Right lobe of liver (tissue), 6 donors: Measurements from ENCODE around the gene PCLAF. TPM values are rescaled to one million over a fixed set of nuclear protein-coding genes. Genes with fewer than 3 reads are reported as not detected.
"Not testable (repeated sequence)": the region's sequence is repeated elsewhere in the genome, so short reads cannot be mapped to it uniquely, and the experiment has no call there.

ENCODE experiments used
- ATAC-seq, 4 donors: fragments of 200-7000 bp; cut with Tn5 transposase; one replicate each; pipeline ENCODE4 v1.9.1; 2020; ENCODE audit warnings: mild to moderate bottlenecking in 4 of 4, moderate library complexity in 4 of 4
- DNase-seq, 3 donors: peaks; one replicate each; pipeline ENCODE4 v3.0.0-alpha.2; 2020
- H3K27ac ChIP-seq, 3 donors: fragments of 200-600 bp; one replicate each; pipeline ENCODE4 v1.8.0; 2022
- H3K27me3 ChIP-seq, 2 donors: fragments of 200-600 bp; one replicate each; pipeline ENCODE4 v1.8.0; 2022
- H3K36me3 ChIP-seq, 4 donors: fragments of 200-600 bp; sonication (generic) in 1 of 4; one replicate each; pipeline versions ENCODE4 v1.5.1 to v1.8.0; 2017 to 2022; ENCODE audit warnings: control low read depth in 1 of 4
- H3K4me1 ChIP-seq, 4 donors: fragments of 200-600 bp; sonication (generic) in 1 of 4; one replicate each; pipeline versions ENCODE4 v1.5.1 to v1.8.0; 2017 to 2022; ENCODE audit warnings: control low read depth in 1 of 4
- H3K4me3 ChIP-seq, 3 donors: fragments of 200-600 bp; one replicate each; pipeline ENCODE4 v1.8.0; 2022
- H3K9me3 ChIP-seq, 4 donors: fragments of 200-600 bp; sonication (generic) in 1 of 4; one replicate each; pipeline versions ENCODE4 v1.5.1 to v1.8.0; 2017 to 2022; ENCODE audit warnings: control low read depth in 1 of 4
- CTCF ChIP-seq, 4 donors: fragments of 200-600 bp in 3 of 4; fragments of 450-650 bp in 1 of 4; IDR thresholded peaks; one replicate each; pipeline versions ENCODE4 v1.5.1 to v1.8.0; 2016 to 2022; ENCODE audit warnings: antibody characterized with exemption in 4 of 4, mild to moderate bottlenecking in 2 of 4
- POLR2A ChIP-seq: fragments of 450-650 bp; IDR thresholded peaks from one replicate; pipeline ENCODE4 v1.6.1; 2017; ENCODE audit warnings: antibody characterized with exemption, mild to moderate bottlenecking
- WGBS: methylation state at CpG from one replicate; pipeline ENCODE4 v1.1.6; 2018; ENCODE audit warnings: low coverage, low lambda C conversion rate; ENCODE audit not compliant: insufficient coverage; ENCODE audit errors: missing lambda C conversion rate; 5-methylcytosine and 5-hydroxymethylcytosine counted together
- intact Hi-C, 2 donors: fragments of 100-400 bp; cut with DNase I; formaldehyde crosslinking; loops; one replicate each; pipeline versions ENCODE4 v1.11.2 to v1.14.1; 2022
- total RNA-seq, 6 experiments: library from RNA; depleted of rRNA in 2 of 6; stranded (reverse); fragments of >200 nt in 2 of 6; fragmentation: NEBNext Ultra II Directional in 3 of 6; extraction: Animal tissue kit (Norgen Biotek cat#: 25700) in 3 of 6; gene quantifications; one replicate each; pipeline versions ENCODE4 v1.1.0 to v1.2.4, GENCODE V29; 2016 to 2023
- donor health status: DM: no; HTN: yes; CAD: no.
- donor health status: DM: no; HTN: no; CAD: no.
- donor health status: DM: no; HTN: no; CAD: no.
- donor health status: DM: no; HTN: yes; CAD: no.
- donor health status: DM: no; HTN: yes; CAD: no.

The PCLAF gene
- total RNA-seq, 6 experiments from 2014 or later = 0.60 to 5.6 (median 2.1) TPM

DNA sequence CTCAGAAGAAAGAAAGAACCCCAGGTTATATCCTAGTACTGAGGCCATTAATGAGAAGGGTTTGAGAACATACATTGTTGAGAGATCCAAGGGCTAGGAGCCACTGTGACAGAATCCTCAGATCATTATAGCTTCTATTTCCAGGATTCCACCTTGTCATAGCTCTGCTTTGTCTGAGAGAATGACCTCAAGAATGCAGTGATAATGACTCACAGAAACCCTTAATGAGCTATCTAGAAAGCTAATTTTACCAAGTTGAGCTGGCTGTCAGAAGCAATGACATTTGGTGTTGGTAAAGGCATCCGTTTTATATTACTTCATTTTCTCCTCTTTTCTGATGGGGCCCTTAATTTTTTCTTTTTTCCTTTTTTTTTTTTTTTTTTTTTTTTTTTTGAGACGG lies 17.3 kb upstream of the PCLAF start:
- Histone ChIP-seq H3K27ac (no peak overlapping the region), H3K36me3 (peaks cover 0 to 90% (median 42%) of the 10 kb centered on the region in 4 donors), H3K27me3 (no peaks in the 10 kb centered on the region), H3K9me3 (no peaks in the 10 kb centered on the region), H3K4me1 (no peaks in the 10 kb centered on the region), H3K4me3 (no peak overlapping the region)
- TF ChIP-seq CTCF (IDR thresholded peaks at IDR 0.05) (no peak), POLR2A (no peak)
- 90% methylated on average over 2 of the region's 2 CpGs for WGBS
- intact Hi-C loops = no loop called here
- no peak for DNase-seq
- no peak for ATAC-seq

GRCh38 chr15:64396789-64397188 lies 15.5 kb upstream of the PCLAF start:
- no peak for ATAC-seq
- 94% methylated on average over 2 of the region's 5 CpGs for WGBS
- H3K4me3 ChIP-seq = no peak overlapping the region

GRCh38 chr15:64392471-64392870 lies 11.2 kb upstream of the PCLAF start:
- DNase-seq, H3K27me3 ChIP-seq, H3K27ac ChIP-seq, intact Hi-C loops, H3K4me3 ChIP-seq, ATAC-seq, H3K9me3 ChIP-seq: not testable (repeated sequence)
- WGBS = 100% methylated on average over 1 of the region's 3 CpGs
- Histone ChIP-seq H3K4me1 (peaks cover 0 to 11% (median 0%) of the 10 kb centered on the region in 4 donors), H3K36me3 (peaks cover 0 to 43% (median 21%) of the 10 kb centered on the region in 4 donors)

More at GRCh38 chr15:64396789-64397188, 15.5 kb upstream of the PCLAF start:
- no peaks in the 10 kb centered on the region for H3K27me3 ChIP-seq
- H3K4me1 ChIP-seq = no peaks in the 10 kb centered on the region
- intact Hi-C loops = no loop called here
- TF ChIP-seq CTCF (IDR thresholded peaks at IDR 0.05) (no peak), POLR2A (no peak)
- DNase-seq = no peak
- no peak overlapping the region for H3K27ac ChIP-seq
- peaks cover 0 to 82% (median 41%) of the 10 kb centered on the region in 4 donors for H3K36me3 ChIP-seq
- H3K9me3 ChIP-seq = no peaks in the 10 kb centered on the region

GRCh38 chr15:64389036-64389435 lies 7.8 kb upstream of the PCLAF start:
- Histone ChIP-seq H3K4me3 (peak overlapping the region in 1 of 3 donors; percentile 70), H3K27me3 (no peaks in the 10 kb centered on the region), H3K36me3 (peaks cover 0 to 9% (median 0%) of the 10 kb centered on the region in 4 donors), H3K9me3 (no peaks in the 10 kb centered on the region), H3K4me1 (peaks cover 0 to 11% (median 0%) of the 10 kb centered on the region in 4 donors), H3K27ac (no peak overlapping the region)
- 76% methylated on average over 5 of the region's 5 CpGs for WGBS
- ATAC-seq (no peak), DNase-seq (no peak)
- TF ChIP-seq CTCF (IDR thresholded peaks at IDR 0.05) (no peak), POLR2A (no peak)
- intact Hi-C loops = no loop called here

DNA sequence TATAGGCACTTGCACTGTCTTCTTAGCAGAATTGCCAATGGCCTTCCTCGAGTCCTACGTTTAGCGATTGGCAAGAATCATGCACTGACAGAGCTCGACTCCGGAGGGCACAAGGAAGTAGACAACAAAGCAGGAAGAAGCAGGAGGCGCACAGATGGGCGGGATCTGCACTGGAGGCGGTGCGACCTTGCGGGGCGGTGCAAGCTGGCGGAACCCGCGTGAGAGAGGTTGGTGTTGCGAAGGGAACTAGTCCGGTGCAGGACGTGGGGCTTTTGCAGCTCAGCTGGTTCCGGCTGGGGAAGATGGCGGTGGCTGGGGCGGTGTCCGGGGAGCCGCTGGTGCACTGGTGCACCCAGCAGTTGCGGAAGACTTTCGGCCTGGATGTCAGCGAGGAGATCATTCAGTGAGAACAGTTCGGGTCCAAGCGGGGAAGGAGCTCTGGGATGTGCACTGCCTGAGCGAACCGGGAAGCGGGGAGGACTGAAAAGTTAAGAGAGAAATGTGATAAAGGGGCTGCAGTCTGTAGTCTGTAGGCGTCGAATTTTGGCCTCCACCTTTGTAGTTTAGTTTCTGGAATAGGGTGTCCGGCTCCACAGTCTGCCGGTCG lies 6.4 kb upstream of the PCLAF start, which contains the start of gene TRIP4:
TRIP4 (plus strand) TSS at position 275 of the 607 bp plus-strand sequence; CDS start at position 303, 28 bp downstream.
- no peaks in the 10 kb centered on the region for H3K27me3 ChIP-seq
- intact Hi-C loops = no loop called here
- DNase-seq (peak; percentile 95 to 97 (median 96)), ATAC-seq (peak; percentile 100)
- H3K4me1 ChIP-seq = peaks cover 0 to 11% (median 0%) of the 10 kb centered on the region in 4 donors
- H3K4me3 ChIP-seq = peak within 1 kb of the TSS; percentile 63 to 75 (median 70)
- H3K27ac ChIP-seq = peak within 1 kb of the TSS; percentile 38 to 49 (median 41)
- no peaks in the 10 kb centered on the region for H3K9me3 ChIP-seq
- no peaks in the 10 kb centered on the region for H3K36me3 ChIP-seq
- TF ChIP-seq CTCF (IDR thresholded peaks at IDR 0.05) = peak in 2 of 4 donors; percentile 10 to 14
- TF ChIP-seq POLR2A = peak; percentile 71
- WGBS = under 1% methylated on average over 35 of the region's 35 CpGs
